ENCODE measurements around the gene TUBAL3. TPM values are rescaled to one million over a fixed set of nuclear protein-coding genes. Genes with fewer than 3 reads are reported as not detected.

TUBAL3 gene
- total RNA-seq, 1 experiment from 2014 or later: not detected

- DNase-seq (ENCODE audit: low read depth, low spot score) (no peak), ATAC-seq (no peak)
- H3K36me3 ChIP-seq (ENCODE audit: control insufficient read depth, insufficient read depth, low read length): no peaks in the 10 kb centered on the region
- in situ Hi-C loops (cut with HindIII; ENCODE audit: low pct_unique_long_range_greater_than_20kb, low sequenced_read_pairs) (no loop called here), intact Hi-C loops (cut with micrococcal nuclease; ENCODE audit: unreplicated experiment) (loop anchor here (10.0 kb wide), 1 partner anchor 569 kb away; no protein-coding TSS in a partner anchor)
- no peak overlapping the region for H3K4me3 ChIP-seq (ENCODE audit: low read depth in 2 of 2, low read length in 2 of 2)
- BruUV-seq (replicated peaks): no TSS peak
- H3K27ac ChIP-seq (ENCODE audit: low read length): no peak overlapping the region
- H3K9me3 ChIP-seq (ENCODE audit: control insufficient read depth, insufficient read depth, low read depth, low read length): peaks cover 9% of the 10 kb centered on the region; the same call in 1 of the 2 replicates
- no peak for TF ChIP-seq REST (IDR thresholded peaks at IDR 0.05; ENCODE audit: insufficient read depth in 1 of 2, low read depth in 2 of 2, low read length in 1 of 2)
- POLR2A ChIA-PET: no interaction called here
- H3K4me1 ChIP-seq (ENCODE audit: control insufficient read depth, insufficient read depth, low read length): no peaks in the 10 kb centered on the region
- H3K27me3 ChIP-seq (ENCODE audit: control insufficient read depth, insufficient read depth, low read length): no peaks in the 10 kb centered on the region
- CTCF ChIA-PET: no interaction called here
These were observed 19.1 kb upstream of the TUBAL3 start for GRCh38 chr10:5423771-5424170.

GRCh38 chr10:5419466-5420094 is 15.0 kb upstream of the TUBAL3 start:
- no peak for TF ChIP-seq TCF7L2 (IDR thresholded peaks at IDR 0.05; ENCODE audit: low read depth, low read length)
- TF ChIP-seq POLR2AphosphoS5 (IDR thresholded peaks at IDR 0.05; ENCODE audit: low read depth, low read length): no peak
- TF ChIP-seq REST (IDR thresholded peaks at IDR 0.05; ENCODE audit: insufficient read depth in 1 of 2, low read depth in 2 of 2, low read length in 1 of 2): no peak
- no peak for TF ChIP-seq CTCF (IDR thresholded peaks at IDR 0.05)
- TF ChIP-seq SIN3A (IDR thresholded peaks at IDR 0.05; ENCODE audit: borderline replicate concordance, insufficient read depth, low read depth, low read length): no peak
- Histone ChIP-seq H3K27me3 (ENCODE audit: control insufficient read depth, insufficient read depth, low read length) (no peaks in the 10 kb centered on the region), H3K4me1 (ENCODE audit: control insufficient read depth, insufficient read depth, low read length) (no peaks in the 10 kb centered on the region), H3K36me3 (ENCODE audit: control insufficient read depth, insufficient read depth, low read length) (no peaks in the 10 kb centered on the region), H3K9me3 (ENCODE audit: control insufficient read depth, insufficient read depth, low read depth, low read length) (peaks cover 23% of the 10 kb centered on the region; the same call in 1 of the 2 replicates), H3K4me3 (ENCODE audit: low read depth in 2 of 2, low read length in 2 of 2) (no peak overlapping the region), H3K27ac (ENCODE audit: low read length) (no peak overlapping the region)
- BruUV-seq (replicated peaks): no TSS peak
- DNase-seq (ENCODE audit: low read depth, low spot score): no peak
- intact Hi-C loops (cut with micrococcal nuclease; ENCODE audit: unreplicated experiment) (loop anchor here (10.0 kb wide), 1 partner anchor 565 kb away; no protein-coding TSS in a partner anchor), in situ Hi-C loops (cut with HindIII; ENCODE audit: low pct_unique_long_range_greater_than_20kb, low sequenced_read_pairs) (no loop called here)
- POLR2A ChIA-PET: no interaction called here
- CTCF ChIA-PET: no interaction called here
- no peak for ATAC-seq

All from Panc1 (cell line).